Kidney epithelial cell (primary cell): ENCODE data around the gene FAF1. TPM values are rescaled to one million over a fixed set of nuclear protein-coding genes. Genes with fewer than 3 reads are reported as not detected.

Source experiments
- DNase-seq: peaks from one replicate; pipeline ENCODE4 v3.0.0-alpha.2; 2010; ENCODE audit warnings: low read depth
- H3K27me3 ChIP-seq: 2 replicates; pipeline ENCODE4 v1.6.0; 2011; ENCODE audit warnings: low read length; ENCODE audit not compliant: control insufficient read depth, insufficient read depth
- H3K36me3 ChIP-seq: 2 replicates; pipeline ENCODE4 v1.5.1; 2011; ENCODE audit warnings: low read length; ENCODE audit not compliant: control insufficient read depth, insufficient read depth
- H3K4me3 ChIP-seq: 2 replicates; pipeline ENCODE4 v1.5.1; 2011; ENCODE audit warnings: low read depth, mild to moderate bottlenecking, control low read depth, low read length
- total RNA-seq: library from RNA; depleted of rRNA; stranded (reverse); fragments of >200 nt; gene quantifications from 2 replicates; pipeline ENCODE4 v1.2.3, GENCODE V29; 2015
- TF ChIP-seq, protein P1 (sequence below): IDR thresholded peaks from 2 replicates; pipeline ENCODE4 v1.5.1; 2011; ENCODE audit warnings: mild to moderate bottlenecking, moderate library complexity, low read length, control low read depth, inconsistent platforms; ENCODE audit not compliant: insufficient read depth, poor library complexity, severe bottlenecking

FAF1 gene
- total RNA-seq, 1 donor from 2014 or later = 57.8 TPM

DNA sequence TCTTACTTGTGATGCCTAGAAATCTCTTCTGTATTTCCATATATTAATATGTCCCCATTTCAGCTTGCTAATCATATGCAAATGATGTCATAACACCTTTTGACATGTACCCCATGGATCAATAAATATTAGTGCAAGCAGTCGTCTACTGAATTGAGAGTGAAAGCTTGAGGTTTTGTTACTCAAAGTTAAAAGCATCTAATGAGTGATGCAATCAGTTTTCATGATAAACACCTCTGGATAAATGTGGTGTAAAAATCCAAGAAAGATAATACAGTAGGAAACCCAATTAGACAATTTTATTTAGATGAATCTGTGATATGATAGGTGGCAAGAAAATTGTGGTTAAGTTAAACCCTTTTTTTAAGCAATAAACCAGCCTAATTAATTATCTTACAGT, 395.6 kb downstream of the FAF1 start:
- H3K4me3 ChIP-seq = no peak overlapping the region
- H3K36me3 ChIP-seq = no peaks in the 10 kb centered on the region
- no peak for DNase-seq
- TF ChIP-seq, protein P1, sequence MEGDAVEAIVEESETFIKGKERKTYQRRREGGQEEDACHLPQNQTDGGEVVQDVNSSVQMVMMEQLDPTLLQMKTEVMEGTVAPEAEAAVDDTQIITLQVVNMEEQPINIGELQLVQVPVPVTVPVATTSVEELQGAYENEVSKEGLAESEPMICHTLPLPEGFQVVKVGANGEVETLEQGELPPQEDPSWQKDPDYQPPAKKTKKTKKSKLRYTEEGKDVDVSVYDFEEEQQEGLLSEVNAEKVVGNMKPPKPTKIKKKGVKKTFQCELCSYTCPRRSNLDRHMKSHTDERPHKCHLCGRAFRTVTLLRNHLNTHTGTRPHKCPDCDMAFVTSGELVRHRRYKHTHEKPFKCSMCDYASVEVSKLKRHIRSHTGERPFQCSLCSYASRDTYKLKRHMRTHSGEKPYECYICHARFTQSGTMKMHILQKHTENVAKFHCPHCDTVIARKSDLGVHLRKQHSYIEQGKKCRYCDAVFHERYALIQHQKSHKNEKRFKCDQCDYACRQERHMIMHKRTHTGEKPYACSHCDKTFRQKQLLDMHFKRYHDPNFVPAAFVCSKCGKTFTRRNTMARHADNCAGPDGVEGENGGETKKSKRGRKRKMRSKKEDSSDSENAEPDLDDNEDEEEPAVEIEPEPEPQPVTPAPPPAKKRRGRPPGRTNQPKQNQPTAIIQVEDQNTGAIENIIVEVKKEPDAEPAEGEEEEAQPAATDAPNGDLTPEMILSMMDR = no peak
- no peaks in the 10 kb centered on the region for H3K27me3 ChIP-seq

DNA sequence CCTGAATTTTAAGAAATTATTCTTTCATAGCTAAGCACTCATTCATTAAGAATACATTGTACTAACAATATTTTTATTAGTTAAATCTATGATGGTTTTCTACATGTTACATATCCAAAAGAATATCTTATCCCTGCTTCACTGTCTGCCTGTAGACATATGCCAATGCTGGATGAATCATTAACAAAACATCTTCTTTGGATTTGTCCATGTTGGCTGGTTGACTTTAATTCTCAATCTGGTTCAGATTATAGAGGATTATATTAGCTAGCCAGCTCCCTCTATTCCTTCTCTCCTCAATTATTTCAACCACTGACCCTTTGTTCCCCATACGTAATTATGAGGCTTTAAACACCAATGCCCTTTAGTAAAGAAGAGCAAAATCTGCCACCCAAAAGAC, 398.0 kb downstream of the FAF1 start:
- no peak for DNase-seq

GRCh38 chr1:50559421-50559820, 400.6 kb downstream of the FAF1 start:
- TF ChIP-seq, protein P1 = no peak
- Histone ChIP-seq H3K4me3 (no peak overlapping the region), H3K27me3 (no peaks in the 10 kb centered on the region), H3K36me3 (no peaks in the 10 kb centered on the region)
- DNase-seq = no peak

More for the DNA sequence above, 398.0 kb downstream of the FAF1 start:
- Histone ChIP-seq H3K27me3 (no peaks in the 10 kb centered on the region), H3K4me3 (no peak overlapping the region), H3K36me3 (no peaks in the 10 kb centered on the region)
- TF ChIP-seq, protein P1 = no peak

- TF ChIP-seq, protein P1 = no peak
- Histone ChIP-seq H3K27me3 (no peaks in the 10 kb centered on the region), H3K4me3 (no peak overlapping the region), H3K36me3 (no peaks in the 10 kb centered on the region)
- no peak for DNase-seq
Measured at GRCh38 chr1:50553921-50554320, 406.1 kb downstream of the FAF1 start.

DNA sequence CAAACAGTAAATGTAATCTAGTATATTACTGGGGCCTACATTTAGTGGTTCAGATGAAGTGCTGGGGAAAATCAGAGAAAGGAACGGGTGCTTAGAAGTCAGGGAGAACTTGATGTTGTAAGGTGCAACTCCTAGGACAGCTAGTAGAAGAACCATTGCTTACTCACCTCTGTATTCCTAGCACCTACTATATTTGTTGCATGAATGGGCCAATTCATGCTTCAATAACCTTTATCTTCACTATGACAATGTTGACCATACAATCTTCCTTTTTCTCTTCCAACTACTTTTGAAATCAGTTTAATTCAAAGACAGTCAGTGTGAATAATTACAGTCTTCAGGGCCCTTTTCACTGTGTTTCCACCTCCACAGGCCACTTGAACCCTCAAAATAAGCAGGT, 411.8 kb downstream of the FAF1 start:
- no peaks in the 10 kb centered on the region for H3K36me3 ChIP-seq
- H3K27me3 ChIP-seq = no peaks in the 10 kb centered on the region
- H3K4me3 ChIP-seq = no peak overlapping the region
- TF ChIP-seq, protein P1 = no peak
- DNase-seq = no peak

DNA sequence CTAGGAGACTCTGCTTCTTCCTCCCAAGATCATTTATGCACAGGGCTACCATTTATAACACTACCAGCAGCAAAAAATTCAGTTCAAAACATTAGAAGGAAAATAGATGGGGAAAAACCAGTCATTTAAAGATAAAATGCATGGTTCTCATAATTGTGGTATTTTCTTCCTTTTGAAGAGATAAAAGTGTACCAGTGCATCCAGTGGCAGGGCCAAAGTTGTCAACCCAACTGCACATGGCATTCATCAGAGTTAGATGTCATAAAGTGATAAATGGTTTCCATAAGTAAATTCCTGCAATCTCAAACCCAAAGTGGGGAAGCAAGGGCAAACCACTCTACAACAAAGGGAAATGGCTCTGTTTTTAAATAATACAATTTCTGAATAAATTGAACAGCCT, 417.7 kb downstream of the FAF1 start:
- Histone ChIP-seq H3K4me3 (no peak overlapping the region), H3K27me3 (no peaks in the 10 kb centered on the region), H3K36me3 (no peaks in the 10 kb centered on the region)
- no peak for DNase-seq
- TF ChIP-seq, protein P1 = no peak
